ENCODE results near the gene SLC4A8.

The SLC4A8 gene

DNA sequence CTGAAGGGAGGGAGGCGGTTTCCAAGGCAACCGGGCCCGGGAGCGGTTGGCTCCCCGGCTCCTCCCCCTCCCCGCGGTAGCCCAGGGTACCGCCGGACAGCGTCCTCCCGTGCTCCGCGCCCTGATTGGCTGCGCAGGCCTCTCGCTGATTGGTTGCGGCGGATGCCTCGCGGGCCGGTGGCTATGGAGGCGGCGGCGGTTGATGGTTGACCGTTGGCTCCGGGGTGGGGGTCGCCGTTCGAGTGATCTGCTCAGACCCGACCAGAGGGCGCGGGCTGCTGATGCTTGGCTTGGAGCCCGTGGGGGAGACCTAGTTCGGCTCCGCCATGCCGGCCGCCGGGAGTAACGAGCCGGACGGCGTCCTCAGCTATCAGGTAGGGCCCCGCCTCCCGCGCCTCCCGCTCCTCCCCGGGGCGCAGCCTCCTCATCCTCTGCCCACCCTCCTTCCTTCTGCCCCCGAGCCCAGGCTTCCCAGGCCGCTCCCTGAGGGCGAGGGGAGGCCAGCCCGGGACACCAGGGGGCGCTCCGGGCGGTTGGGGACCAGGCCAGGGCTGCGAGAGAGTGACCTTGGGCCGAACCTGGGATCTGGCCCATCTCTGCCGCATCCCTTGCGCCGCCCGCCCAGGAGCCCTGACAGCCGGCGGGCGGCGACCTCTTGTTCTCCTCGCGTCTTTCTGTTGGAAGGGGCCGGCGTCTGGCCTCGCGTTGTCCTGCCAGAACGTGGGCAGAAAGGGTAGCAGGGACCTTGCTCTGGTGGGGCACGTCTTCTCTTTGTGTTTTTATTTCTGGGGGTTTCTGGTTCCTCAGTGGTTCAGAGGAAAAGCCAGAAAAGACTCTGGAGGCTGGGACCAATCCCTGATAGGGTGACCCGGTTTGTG, at the start of gene SLC4A8:
Gene SLC4A8, plus strand, starts transcription at position 170 of the 878 bp plus-strand sequence. Its CDS starts 157 bp downstream, at position 327.
- DNase-seq, result peak; percentile 85

DNA sequence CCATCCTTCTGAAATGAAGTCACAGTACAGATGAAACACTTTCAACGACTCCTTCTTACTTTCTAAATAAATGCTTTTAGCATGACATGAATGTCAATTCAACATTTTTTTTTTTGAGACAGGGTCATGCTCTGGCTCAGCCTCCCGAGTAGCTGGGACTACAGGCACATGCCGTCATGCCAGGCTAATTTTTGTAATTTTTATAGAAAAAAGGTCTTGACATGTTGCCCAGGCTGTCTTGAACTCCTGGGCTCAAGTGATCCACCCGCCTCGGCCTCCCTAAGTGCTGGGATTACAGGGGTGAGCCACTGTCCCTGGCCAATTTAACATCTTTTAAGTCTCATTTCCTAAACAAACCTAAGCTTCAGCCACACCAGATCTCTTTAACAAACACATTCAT, 49.8 kb upstream of the SLC4A8 start:
- DNase-seq, result no peak

DNA sequence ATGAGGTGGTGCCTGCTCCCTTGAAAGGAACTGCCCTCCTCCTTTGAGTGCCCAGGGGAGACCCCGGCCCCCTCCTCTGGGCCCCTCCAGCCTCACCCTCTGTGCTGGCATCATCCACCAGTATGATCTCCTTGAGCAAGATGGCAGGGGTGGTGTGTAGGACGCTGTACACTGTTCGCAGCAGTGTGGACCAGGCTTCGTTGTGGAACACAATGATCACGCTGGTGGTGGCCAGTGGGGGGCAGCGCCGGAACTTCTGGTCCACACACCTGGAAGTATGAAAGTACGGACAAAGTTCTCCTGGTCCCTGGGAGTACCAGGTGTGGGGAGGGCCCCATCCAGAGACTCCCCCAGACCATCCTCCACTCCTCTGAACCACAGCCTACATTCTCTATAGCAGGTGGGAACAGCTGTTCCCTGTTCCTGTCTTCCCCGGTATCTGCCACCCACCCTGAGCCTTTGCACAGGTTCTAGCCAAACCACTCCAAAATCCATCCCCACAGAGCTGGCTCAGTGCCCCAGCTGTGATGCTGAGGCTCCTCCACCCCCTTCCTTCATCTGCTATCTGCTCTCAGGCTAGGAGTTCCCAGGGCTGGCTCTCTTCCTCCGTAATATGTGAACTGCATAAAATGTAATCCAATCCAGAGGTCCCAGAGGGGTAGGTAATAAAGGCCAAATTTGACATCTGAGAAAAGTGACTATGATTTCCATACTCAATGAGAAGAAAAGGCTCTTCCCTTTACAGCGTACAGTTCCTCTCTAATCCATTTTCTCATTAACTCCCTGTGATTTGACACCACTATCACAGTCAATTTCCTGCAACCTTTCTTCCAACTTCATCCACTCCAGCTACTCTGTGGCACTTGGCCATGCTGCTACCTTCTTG, 47.3 kb upstream of the SLC4A8 start:
- DNase-seq, result no peak

DNA sequence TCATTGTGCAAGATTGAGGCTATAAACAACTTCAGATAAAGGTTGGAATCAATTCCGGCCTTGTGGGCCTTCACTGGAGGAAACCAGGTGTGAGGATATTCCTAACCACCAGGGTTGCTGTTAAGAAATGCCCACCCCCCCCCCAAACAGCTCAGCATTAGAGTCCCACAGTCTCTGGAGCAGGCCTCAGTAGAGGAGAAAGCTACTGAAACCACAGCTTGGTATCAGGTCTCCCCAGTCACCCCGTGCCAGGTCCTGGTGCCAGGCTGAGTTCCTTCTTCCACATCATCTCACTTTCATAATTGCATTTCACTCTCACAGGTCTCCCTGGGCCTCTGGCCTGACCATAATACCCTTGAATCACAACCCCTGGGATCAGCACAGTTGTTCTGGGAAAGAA, 45.9 kb upstream of the SLC4A8 start:
- DNase-seq, result no peak

DNA sequence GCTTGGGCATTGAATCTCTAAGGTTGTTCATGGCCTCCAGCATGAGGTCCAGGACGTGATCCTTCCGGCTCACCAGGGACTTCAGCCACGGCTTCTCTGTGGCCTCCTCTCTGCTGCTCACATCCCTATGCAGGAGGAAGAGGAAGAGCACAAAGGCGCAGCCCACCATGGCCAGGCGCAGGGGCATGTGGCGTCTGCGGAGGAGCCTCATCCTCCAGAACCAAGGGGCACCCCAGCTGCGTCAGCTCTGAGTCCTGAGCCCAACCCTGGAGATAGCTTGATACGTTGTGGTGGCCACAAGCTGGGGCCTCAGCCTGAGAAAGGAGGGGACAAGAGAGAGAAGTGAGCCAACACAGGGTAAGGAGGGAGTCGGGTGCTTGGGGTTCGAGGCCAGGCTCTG, 45.1 kb upstream of the SLC4A8 start:
- DNase-seq, result no peak

DNA sequence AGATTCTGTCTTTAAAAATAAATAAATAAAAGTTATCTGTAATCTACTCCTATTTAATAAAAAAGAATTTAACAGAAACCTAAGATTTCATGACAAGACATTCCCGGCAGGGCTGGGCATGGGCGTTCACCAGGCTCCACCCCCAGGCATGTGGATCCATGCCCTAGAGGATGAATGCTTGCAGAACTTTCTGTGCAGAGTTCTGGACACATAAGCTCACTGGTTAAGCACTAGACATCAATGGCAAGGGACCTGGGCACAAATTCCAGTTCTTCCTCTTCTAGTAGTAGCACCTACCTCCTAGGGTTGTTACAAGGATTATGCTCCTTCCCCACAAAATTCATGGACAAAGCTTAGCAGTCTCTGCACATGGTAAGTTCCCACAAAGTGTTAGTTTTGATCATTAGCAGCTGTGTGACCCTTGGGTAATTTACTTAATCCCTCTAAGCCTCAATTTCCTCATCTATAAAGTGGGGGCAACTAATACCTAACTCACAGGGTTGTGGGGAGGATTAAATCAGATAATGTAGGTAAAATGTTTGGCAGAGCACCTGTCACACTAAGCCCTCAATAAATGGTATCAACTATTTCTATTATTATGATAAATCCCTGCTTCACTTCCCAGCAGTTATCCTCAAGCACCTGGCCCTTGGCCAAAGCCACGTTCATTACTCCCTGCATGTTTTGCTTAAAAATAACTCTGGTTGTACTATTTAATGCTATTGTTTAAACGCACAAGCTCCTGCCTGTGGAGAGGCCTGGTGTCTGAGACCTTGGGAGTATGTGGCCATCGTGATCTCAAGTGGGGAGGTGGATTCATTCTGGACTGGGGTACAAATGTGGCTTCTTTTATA, 43.2 kb upstream of the SLC4A8 start:
- no peak for DNase-seq

DNA sequence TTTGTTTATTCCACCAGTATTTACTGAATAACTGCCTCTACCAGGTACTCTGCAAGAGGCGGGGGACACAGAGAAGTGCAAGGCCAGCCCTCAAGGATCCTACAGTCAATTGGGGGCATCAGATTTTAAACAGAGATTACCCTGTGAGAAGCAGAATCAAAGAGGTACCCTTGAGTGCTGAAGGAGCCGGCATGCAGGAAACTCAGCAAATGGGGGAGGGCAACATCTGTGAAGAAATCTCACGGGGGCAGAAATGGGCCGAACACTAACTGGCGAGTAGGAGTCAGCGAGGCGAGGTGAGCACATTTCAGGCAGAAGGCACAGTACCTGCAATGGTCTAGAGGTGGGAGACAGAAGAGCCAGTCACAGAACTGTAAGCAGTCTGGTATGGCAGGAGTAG, 42.5 kb upstream of the SLC4A8 start:
- no peak for DNase-seq

DNA sequence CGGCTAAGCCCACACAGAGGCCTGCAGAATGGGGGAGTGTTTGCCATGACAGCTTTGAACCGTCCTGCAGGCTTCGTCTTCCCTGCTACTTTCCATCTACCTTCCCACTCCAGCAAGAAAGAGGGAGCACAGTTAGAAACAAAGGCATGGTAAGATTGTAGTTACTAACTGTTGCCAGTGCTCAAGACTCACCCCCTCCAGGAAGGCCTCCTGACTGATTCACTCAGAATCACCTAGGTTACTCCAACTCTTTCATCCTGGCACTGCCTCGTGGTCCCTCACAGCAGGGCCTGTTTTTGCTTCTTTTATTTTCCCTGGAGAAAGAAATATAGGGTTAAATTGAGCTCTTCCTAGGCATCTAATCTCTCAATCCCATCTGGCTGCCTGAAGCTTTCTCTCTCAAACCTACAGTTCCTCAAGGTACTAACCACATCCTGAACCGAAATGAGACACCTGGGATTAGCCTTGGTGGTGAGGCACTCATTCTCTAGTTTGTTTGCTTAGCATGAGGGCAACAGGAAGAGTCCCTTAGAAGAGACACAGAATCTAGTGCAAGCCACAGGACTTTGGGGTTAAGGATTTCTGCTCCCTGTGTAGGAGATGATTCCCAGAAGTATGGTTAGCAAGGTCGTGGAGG, 41.2 kb upstream of the SLC4A8 start:
- no peak for DNase-seq

DNA sequence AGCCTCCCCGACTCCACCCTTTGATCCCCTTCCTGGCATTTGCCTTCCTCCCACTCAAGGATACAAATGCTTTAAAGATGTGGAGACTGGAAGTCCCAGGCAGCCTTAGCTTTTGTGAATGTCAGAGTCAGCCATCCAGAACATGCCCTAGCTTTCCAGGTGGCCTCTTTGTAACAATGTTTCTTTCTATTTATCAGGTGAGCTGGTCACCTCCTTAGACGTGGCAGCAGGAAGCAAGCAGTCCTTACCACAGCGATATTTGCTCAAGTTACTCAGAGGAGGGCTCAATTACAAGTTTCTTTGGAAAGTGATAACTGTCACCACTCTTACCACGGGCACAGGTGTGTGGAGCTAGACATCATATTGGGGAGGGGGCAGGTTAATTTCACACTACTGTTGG, 38.3 kb upstream of the SLC4A8 start:
- DNase-seq, result no peak

DNA sequence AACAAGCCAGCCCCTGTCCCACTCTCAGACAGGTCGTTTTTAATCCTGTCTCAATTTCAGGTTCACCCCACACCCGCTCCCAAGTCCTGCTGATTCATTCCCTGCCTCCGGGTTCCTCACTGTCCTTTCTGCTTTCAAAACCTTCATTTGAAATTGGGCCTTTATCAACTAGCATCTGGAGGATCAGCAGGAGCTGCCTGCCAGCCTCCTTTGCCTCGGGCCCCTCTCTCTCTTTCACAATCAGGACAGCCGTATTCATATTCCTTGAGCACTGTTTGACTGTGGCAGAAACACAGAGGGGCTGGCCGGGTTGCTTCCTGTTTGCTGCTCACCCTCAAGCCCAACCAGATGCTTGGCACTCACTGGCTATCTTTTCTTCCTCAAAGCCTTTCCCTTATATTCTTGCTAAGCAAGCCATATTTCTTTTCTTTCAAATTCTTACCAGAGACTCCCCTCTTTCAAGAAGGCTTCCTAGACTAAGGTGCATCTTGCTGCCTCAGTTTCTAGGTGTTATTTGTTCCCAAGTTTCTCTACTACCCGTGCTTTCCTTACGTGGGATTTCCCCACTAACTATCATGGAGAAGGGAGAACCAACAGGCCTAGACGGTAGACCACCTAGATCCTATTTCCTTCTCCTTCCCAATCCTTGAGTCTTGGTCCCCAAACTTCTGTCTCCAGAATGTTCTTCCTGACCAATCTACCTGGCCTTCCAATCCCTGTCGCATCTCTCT, 36.4 kb upstream of the SLC4A8 start:
- DNase-seq, result no peak

DNA sequence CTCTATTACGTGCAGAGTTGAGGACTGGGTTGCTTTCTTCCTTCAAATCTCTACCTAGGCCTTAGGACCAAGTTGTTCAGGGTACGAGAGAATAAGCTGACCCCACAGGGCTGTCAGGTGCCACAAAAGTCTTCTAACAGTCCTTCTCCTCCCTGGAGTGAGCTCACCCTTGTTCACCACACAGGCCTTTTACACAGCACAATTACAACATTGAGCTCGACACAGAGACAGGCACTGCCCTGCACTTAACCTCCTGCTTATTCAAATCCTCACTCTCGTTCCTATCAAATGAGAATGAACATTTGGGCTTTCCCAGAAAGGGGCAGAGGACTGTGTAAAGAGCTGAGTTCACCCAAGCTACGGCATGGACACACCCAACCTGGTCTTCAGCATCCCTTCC, 35.8 kb upstream of the SLC4A8 start:
- no peak for DNase-seq

DNA sequence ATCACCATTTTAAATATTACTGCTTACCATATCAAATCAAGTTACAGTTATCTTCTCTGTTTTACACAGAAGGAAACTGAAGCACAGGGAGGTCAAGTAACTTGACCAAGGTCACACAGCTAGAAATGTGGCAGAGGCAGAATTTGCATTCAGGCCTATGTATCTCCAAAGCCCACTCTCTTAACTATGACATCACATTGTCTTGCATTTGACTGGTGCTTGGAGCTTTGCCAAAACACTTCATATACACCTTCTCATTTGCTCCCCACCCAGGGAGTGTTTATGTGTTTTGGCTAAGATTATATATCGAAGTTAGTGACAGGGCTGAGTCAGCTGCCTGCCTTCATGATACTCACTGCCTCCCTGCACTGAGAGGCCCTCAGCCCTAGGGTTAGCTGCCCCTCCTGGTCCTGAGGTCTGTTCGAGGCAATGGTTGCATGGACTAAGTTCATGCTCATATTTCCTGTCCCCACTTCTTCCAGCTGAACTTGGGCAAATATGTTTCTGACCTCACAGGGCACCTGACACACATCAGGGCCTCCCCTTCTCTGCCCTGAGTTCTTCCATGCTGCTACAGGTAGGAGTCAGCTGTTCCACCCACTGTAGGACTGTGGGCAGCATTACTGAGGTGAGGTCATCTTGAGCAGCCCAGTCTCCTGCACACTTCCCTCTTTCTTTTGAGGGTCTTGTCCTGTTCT, 35.2 kb upstream of the SLC4A8 start:
- DNase-seq, result peak; percentile 28

DNA sequence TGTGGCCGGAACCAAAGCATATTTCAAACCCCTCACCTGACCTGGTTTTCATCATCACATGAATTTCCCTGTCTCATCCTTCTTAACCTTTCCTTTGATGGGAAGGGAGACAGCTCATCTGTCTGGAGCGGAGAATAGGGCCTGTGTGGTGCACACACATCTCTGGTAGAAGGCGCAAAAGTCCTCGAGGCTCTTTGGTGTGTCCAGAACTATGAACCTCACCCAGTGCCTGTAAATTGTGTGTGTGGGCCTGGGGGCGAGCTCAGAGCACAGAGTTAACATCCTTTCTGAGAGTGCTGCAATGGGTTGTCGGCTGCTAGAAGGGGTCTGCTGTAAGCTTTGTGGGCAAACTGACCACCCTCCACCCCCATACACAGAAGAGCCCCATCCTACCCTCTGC, 34.2 kb upstream of the SLC4A8 start:
- peak; percentile 24 for DNase-seq

DNA sequence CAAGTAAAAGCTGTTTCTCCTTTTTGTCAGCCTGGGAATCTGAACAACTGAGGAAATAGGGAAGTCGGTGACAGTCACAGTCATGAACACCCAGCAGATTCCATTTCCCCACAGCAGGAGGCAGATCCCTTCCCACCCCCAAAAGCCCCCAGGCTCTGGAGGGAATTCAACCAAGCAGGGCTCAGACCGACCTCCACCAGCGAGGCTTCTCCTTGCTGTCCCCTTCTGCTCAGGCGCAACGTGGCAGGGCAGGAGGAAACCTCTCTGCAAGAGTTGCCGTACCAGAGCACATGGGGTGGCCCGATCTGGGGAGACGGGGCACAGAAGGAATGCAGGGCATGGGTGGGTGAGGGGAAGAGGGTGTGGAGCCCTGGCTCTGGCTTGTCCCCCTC, 33.7 kb upstream of the SLC4A8 start:
- peak; percentile 41 for DNase-seq

DNA sequence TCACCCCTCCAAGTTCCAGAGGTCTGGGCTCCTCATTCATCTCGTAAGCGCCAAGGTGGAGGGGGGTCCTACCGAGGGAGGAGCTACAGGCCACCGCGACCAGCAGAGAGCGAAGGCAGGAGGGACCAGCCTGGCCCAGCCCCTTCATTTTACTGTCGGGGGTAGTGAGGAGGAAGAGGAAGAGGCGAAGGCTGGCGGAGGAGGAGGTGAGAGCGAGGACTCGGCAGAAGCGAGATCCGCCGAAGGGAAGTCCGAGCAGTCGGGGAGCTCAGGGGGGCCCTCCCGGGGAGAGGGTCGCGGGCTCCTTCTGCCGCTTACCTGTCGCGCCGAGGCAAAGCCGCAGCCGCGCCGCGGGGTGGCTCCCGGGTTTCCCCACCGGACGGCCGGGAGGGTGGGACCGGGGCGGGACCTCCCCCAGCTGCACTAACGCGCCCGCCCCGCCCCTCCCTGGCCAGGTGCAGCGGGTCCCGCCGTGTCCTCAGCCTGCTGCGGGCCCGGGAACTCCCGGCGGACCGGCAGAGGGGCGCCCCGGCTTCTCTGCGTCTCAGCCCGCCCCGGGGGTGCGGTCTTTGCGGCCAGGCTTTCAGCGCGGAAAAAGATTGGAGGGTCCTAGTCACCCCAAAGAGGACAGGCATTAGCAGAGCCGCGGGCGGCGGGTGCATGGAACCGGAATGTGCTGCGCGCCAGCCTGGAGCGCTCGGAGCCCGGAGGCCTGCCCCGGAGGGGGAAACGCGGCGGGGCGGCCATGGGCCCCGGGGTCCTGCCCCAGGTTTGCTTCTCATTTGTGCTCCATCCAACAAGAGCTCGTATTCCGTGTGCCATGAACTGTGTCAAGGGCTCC, 33.1 kb upstream of the SLC4A8 start, which contains the start of gene GALNT6:
Gene GALNT6, minus strand, starts transcription at position 124 of the 841 bp plus-strand sequence. CDS start 11,625 bp downstream, outside the sequence.
- DNase-seq, result peak; percentile 66

DNA sequence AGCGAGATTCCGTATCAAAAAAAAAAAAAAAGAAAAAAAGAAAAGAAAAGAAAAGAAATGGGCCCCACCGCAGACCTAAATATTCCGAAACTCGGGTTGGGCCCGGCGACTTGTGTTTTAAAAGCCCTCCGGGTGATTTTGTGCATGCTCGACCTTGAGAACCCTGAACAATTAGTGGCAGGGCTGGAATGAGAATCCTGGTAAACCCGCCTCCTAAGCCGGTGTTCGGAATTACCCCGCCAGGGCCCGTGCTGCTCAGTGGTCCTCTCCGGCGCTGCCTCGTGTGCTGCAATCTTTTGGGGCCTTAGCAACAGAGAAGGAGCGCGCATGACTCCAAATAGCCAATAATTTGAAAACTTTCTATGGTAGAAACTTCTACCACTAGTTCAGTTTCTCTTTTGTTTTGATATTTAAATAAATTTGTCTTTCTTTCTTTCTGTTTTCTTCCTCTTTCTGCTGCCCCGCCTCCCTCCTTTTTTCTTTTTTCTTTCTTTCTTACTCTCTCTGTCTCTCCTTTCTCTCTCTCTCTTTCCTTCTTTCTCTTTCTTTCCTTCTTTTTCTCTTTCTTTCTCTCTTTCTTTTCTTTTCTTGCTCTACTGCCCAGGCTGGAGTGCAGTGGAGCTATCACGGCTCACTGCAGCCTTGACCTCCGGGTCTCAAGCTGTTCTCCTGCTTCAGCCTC, 31.9 kb upstream of the SLC4A8 start:
- peak; percentile 28 for DNase-seq

DNA sequence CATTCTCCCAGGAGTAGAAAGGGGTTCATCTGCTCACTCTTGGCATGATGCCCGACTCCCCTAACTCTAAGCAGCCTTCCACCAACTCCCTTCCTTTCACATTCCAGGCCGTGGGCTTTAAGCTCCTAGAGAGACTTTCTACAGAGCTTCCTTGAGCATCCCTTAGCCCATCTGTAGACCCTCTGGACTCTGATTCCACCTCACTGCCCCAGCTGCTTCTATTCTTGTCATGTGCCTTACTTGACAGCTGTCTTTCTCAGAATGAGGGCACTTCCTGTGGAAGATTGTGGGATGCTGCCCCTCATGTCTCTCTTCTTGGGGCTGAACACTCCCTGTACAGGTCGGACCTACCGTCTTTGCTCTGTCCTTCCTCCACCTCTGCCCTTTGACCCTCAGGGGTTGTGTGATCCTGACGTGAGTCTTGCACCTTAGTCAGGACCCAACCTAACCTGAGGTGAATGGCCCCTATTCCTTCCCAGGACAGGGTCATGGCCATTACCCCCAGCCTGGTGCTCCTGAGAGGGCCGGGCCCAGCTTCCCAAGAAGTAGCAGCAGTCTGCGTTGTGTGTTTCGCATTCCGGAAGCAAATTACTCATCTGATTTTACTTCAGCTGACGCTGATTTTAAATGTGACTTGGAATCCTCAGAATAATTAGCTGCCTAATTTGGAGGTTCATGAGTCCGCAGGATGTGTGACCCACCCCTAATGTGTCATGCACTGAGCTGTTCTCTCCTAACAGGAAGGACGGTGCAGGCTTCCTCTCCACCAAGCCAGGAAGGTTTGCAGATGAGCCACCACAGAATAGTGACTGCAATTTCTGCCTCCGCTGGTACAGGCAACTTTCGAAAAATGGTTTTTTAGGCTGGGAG, 30.7 kb upstream of the SLC4A8 start:
- no peak for DNase-seq

Measured in activated CD4-positive, CD25-positive, alpha-beta regulatory T cell treated with anti-CD3 and anti-CD28 coated beads, Interleukin-2, amount 50 U/mL, for 72 hours (primary cell).